SK-N-SH treated with all-trans-retinoic acid at 6 μM for 48 hours (cell line): ENCODE measurements around the gene PANX2.
"Not testable (repeated sequence)": the region's sequence is repeated elsewhere in the genome, so short reads cannot be mapped to it uniquely, and the experiment has no call there.

Source experiments
- ATAC-seq: fragments of 200-7000 bp; cut with Tn5 transposase; 3 replicates; pipeline ENCODE4 v1.9.1; 2020; ENCODE audit warnings: mild to moderate bottlenecking, moderate library complexity
- ARNTL ChIP-seq: fragments of 450-650 bp; formaldehyde crosslinking; IDR thresholded peaks from 2 replicates; pipeline ENCODE4 v1.5.0; 2020; ENCODE audit warnings: low read depth, mild to moderate bottlenecking, moderate library complexity, borderline replicate concordance
- BACH2 ChIP-seq: fragments of 250-450 bp; sonication (Bioruptor Pico); IDR thresholded peaks from 2 replicates; pipeline ENCODE4 v1.9.0; 2021; ENCODE audit warnings: mild to moderate bottlenecking, borderline replicate concordance
- CREB5 ChIP-seq: fragments of 250-450 bp; sonication (Bioruptor Pico); IDR thresholded peaks from 2 replicates; pipeline ENCODE4 v1.5.1; 2020; ENCODE audit warnings: low read depth, mild to moderate bottlenecking, moderate library complexity
- CSDC2 ChIP-seq: fragments of 250-450 bp; sonication (Bioruptor Pico); IDR thresholded peaks from 2 replicates; pipeline ENCODE4 v1.5.0; 2020; ENCODE audit warnings: mild to moderate bottlenecking, moderate library complexity
- ESRRG ChIP-seq: fragments of 250-450 bp; sonication (Bioruptor Pico); IDR thresholded peaks from 2 replicates; pipeline ENCODE4 v1.6.1; 2021; ENCODE audit warnings: mild to moderate bottlenecking
- GLIS3 ChIP-seq: fragments of 250-450 bp; sonication (Bioruptor Pico); IDR thresholded peaks from 2 replicates; pipeline ENCODE4 v1.5.0; 2020; ENCODE audit warnings: mild to moderate bottlenecking, moderate library complexity
- ISL1 ChIP-seq: fragments of 250-450 bp; sonication (Bioruptor Pico); IDR thresholded peaks from 2 replicates; pipeline ENCODE4 v2.1.2; 2022; ENCODE audit warnings: mild to moderate bottlenecking, moderate library complexity
- PATZ1 ChIP-seq: fragments of 250-450 bp; sonication (Bioruptor Pico); IDR thresholded peaks from 2 replicates; pipeline ENCODE4 v1.8.0; 2020; ENCODE audit warnings: mild to moderate bottlenecking, moderate library complexity, borderline replicate concordance
- POU6F1 ChIP-seq: fragments of 250-450 bp; sonication (Bioruptor Pico); IDR thresholded peaks from 2 replicates; pipeline ENCODE4 v1.8.0; 2021; ENCODE audit warnings: low read depth, mild to moderate bottlenecking, moderate library complexity, borderline replicate concordance
- PPARA ChIP-seq: fragments of 250-450 bp; sonication (Bioruptor Pico); IDR thresholded peaks from 2 replicates; pipeline ENCODE4 v1.5.0; 2020; ENCODE audit warnings: mild to moderate bottlenecking, borderline replicate concordance
- SNAI2 ChIP-seq: fragments of 250-450 bp; sonication (Bioruptor Pico); IDR thresholded peaks from 2 replicates; pipeline ENCODE4 v1.5.0; 2020; ENCODE audit warnings: mild to moderate bottlenecking, moderate library complexity
- TCF4 ChIP-seq: fragments of 250-450 bp; sonication (Bioruptor Pico); IDR thresholded peaks from 2 replicates; pipeline ENCODE4 v1.8.0; 2021; ENCODE audit warnings: mild to moderate bottlenecking, moderate library complexity, borderline replicate concordance
- TOX ChIP-seq: fragments of 250-450 bp; sonication (Bioruptor Pico); IDR thresholded peaks from 2 replicates; pipeline ENCODE4 v1.8.0; 2021; ENCODE audit warnings: mild to moderate bottlenecking, moderate library complexity, borderline replicate concordance
- TSHZ2 ChIP-seq: fragments of 250-450 bp; sonication (Bioruptor Pico); IDR thresholded peaks from 2 replicates; pipeline ENCODE4 v1.5.0; 2020; ENCODE audit warnings: mild to moderate bottlenecking, moderate library complexity
- ZC3H10 ChIP-seq: fragments of 250-450 bp; sonication (Bioruptor Pico); IDR thresholded peaks from 2 replicates; pipeline ENCODE4 v1.5.1; 2021; ENCODE audit warnings: mild to moderate bottlenecking, moderate library complexity
- ZFP30 ChIP-seq: fragments of 450-650 bp; formaldehyde crosslinking; IDR thresholded peaks from 2 replicates; pipeline ENCODE4 v1.5.0; 2022; ENCODE audit warnings: mild to moderate bottlenecking, moderate library complexity
- ZNF565 ChIP-seq: fragments of 450-650 bp; formaldehyde crosslinking; conservative IDR thresholded peaks from 2 replicates; pipeline ENCODE4 v1.5.0; 2020; ENCODE audit warnings: low read depth, mild to moderate bottlenecking, moderate library complexity
- ZNF70 ChIP-seq: fragments of 450-650 bp; formaldehyde crosslinking; IDR thresholded peaks from 2 replicates; pipeline ENCODE4 v1.5.0; 2020; ENCODE audit warnings: mild to moderate bottlenecking, moderate library complexity
- ZNF8 ChIP-seq: fragments of 450-650 bp; formaldehyde crosslinking; IDR thresholded peaks from 2 replicates; pipeline ENCODE4 v1.5.0; 2020; ENCODE audit warnings: mild to moderate bottlenecking, moderate library complexity

The PANX2 gene

GRCh38 chr22:50204571-50204970 lies 34.0 kb downstream of the PANX2 start:
- TF ChIP-seq CREB5 (no peak), ZNF70 (CRISPR knock-in tag) (no peak), BACH2 (CRISPR knock-in tag) (no peak), POU6F1 (CRISPR knock-in tag) (no peak), ISL1 (CRISPR knock-in tag) (no peak), ZC3H10 (no peak), TCF4 (CRISPR knock-in tag) (no peak), CSDC2 (CRISPR knock-in tag) (no peak), ARNTL (CRISPR knock-in tag) (no peak), PPARA (CRISPR knock-in tag) (no peak), GLIS3 (no peak), ZNF8 (CRISPR knock-in tag) (no peak), ZFP30 (no peak), TOX (CRISPR knock-in tag) (no peak)
- no peak for ATAC-seq

GRCh38 chr22:50204998-50205397 lies 34.5 kb downstream of the PANX2 start:
- ATAC-seq = not testable (repeated sequence)

GRCh38 chr22:50205781-50206569 lies 35.4 kb downstream of the PANX2 start:
- no peak for ATAC-seq
- no peak for TF ChIP-seq GLIS3
- no peak for TF ChIP-seq TOX (CRISPR knock-in tag)
- no peak for TF ChIP-seq SNAI2 (CRISPR knock-in tag)
- no peak for TF ChIP-seq ZNF565 (CRISPR knock-in tag)
- no peak for TF ChIP-seq ESRRG (CRISPR knock-in tag)
- no peak for TF ChIP-seq CREB5
- TF ChIP-seq POU6F1 (CRISPR knock-in tag) = no peak
- TF ChIP-seq TSHZ2 (CRISPR knock-in tag) = no peak
- TF ChIP-seq PATZ1 (CRISPR knock-in tag) = no peak
